Stimulated activated CD8-positive, alpha-beta memory T cell treated with anti-CD3 and anti-CD28 coated beads, Interleukin-15, amount 100 ng/mL, for 4 hours (primary cell): Measurements from ENCODE around the gene NUDT8.
"Not testable (repeated sequence)": the region's sequence is repeated elsewhere in the genome, so short reads cannot be mapped to it uniquely, and the experiment has no call there.

Source experiments
- DNase-seq, 2 donors: peaks; one replicate each; pipeline ENCODE4 v3.0.0-alpha.2; 2020; ENCODE audit warnings: low read depth in 2 of 2

Gene NUDT8

GRCh38 chr11:67641338-67642172 is 11.8 kb upstream of the NUDT8 start:
- no peak for DNase-seq

GRCh38 chr11:67640758-67641337 is 11.1 kb upstream of the NUDT8 start:
- DNase-seq = no peak

GRCh38 chr11:67640021-67640757 is 10.5 kb upstream of the NUDT8 start:
- DNase-seq = peak in 1 of 2 donors; percentile 30

GRCh38 chr11:67639438-67639859 is 9.7 kb upstream of the NUDT8 start, which contains the start of gene TBX10:
TBX10 (minus strand) TSS chr11:67639763; CDS start chr11:67639472, 291 bp downstream.
- DNase-seq = no peak

GRCh38 chr11:67638535-67639437 is 9.0 kb upstream of the NUDT8 start:
- DNase-seq = no peak

GRCh38 chr11:67637441-67637840 is 7.7 kb upstream of the NUDT8 start:
- DNase-seq = not testable (repeated sequence)

- no peak for DNase-seq
These were observed 7.2 kb upstream of the NUDT8 start for GRCh38 chr11:67636962-67637361.

- DNase-seq = no peak
These were observed 5.4 kb upstream of the NUDT8 start for GRCh38 chr11:67635231-67635521.

GRCh38 chr11:67634366-67635230 is 4.9 kb upstream of the NUDT8 start:
- no peak for DNase-seq

- no peak for DNase-seq
These were observed 4.1 kb upstream of the NUDT8 start for GRCh38 chr11:67633758-67634365.

GRCh38 chr11:67632982-67633755 is 3.4 kb upstream of the NUDT8 start:
- DNase-seq = no peak

GRCh38 chr11:67632175-67632981 is 2.6 kb upstream of the NUDT8 start:
- DNase-seq = no peak

- no peak for DNase-seq
These were observed 2.1 kb upstream of the NUDT8 start for GRCh38 chr11:67631853-67632174.

- DNase-seq = no peak
These were observed 1.7 kb upstream of the NUDT8 start for GRCh38 chr11:67631411-67631810.

- DNase-seq = no peak
These were observed 1.2 kb upstream of the NUDT8 start for GRCh38 chr11:67630943-67631331.

- DNase-seq = peak; percentile 86 to 89
These were observed 648 bp upstream of the NUDT8 start for GRCh38 chr11:67630228-67630942.

- no peak for DNase-seq
These were observed 889 bp downstream of the NUDT8 start for GRCh38 chr11:67628710-67629385.
